Smooth muscle cell (in vitro differentiated cells): ENCODE measurements around the gene MBTPS2. TPM values are rescaled to one million over a fixed set of nuclear protein-coding genes. Genes with fewer than 3 reads are reported as not detected.

Source experiments
- DNase-seq: peaks from one replicate; lab custom pipeline; 2025; ENCODE audit not compliant: unreplicated experiment; lab: John Stamatoyannopoulos, UW
- H2AFZ ChIP-seq: fragments of 200-600 bp; sonication (generic); 2 replicates; pipeline ENCODE4 v1.6.0; 2016; ENCODE audit warnings: antibody characterized with exemption, low read depth, mild to moderate bottlenecking
- H3F3A ChIP-seq: fragments of 200-600 bp; sonication (generic); 2 replicates; pipeline ENCODE4 v1.6.0; 2017; ENCODE audit warnings: antibody characterized with exemption, low read depth
- H3K27ac ChIP-seq: fragments of 200-600 bp; sonication (generic); 2 replicates; pipeline ENCODE4 v1.5.1; 2016; ENCODE audit warnings: low read depth, mild to moderate bottlenecking
- H3K27me3 ChIP-seq: fragments of 200-600 bp; sonication (generic); 2 replicates; pipeline ENCODE4 v1.6.1; 2016; ENCODE audit warnings: low read depth, mild to moderate bottlenecking
- H3K36me3 ChIP-seq: fragments of 200-600 bp; sonication (generic); 2 replicates; pipeline ENCODE4 v1.5.1; 2016; ENCODE audit warnings: low read depth
- H3K4me1 ChIP-seq: fragments of 200-600 bp; sonication (generic); 2 replicates; pipeline ENCODE4 v1.5.1; 2016; ENCODE audit warnings: low read depth
- H3K4me2 ChIP-seq: fragments of 200-600 bp; sonication (generic); 2 replicates; pipeline ENCODE4 v1.6.0; 2016; ENCODE audit warnings: mild to moderate bottlenecking
- H3K4me3 ChIP-seq: fragments of 200-600 bp; sonication (generic); 2 replicates; pipeline ENCODE4 v1.5.1; 2016; ENCODE audit warnings: mild to moderate bottlenecking
- H3K79me2 ChIP-seq: fragments of 200-600 bp; sonication (generic); 2 replicates; pipeline ENCODE4 v1.6.0; 2016; ENCODE audit warnings: low read depth, mild to moderate bottlenecking
- H3K9ac ChIP-seq: fragments of 200-600 bp; sonication (generic); 2 replicates; pipeline ENCODE4 v1.6.0; 2016; ENCODE audit warnings: low read depth
- H3K9me3 ChIP-seq: fragments of 200-600 bp; sonication (generic); replicated peaks from 2 replicates; pipeline ENCODE4 v1.5.1; 2016; ENCODE audit warnings: low read depth
- H4K20me1 ChIP-seq: fragments of 200-600 bp; sonication (generic); 2 replicates; pipeline ENCODE4 v1.6.0; 2016; ENCODE audit warnings: low read depth
- CTCF ChIP-seq: fragments of 200-600 bp; sonication (generic); IDR thresholded peaks from 2 replicates; pipeline ENCODE4 v1.5.1; 2017; ENCODE audit warnings: borderline replicate concordance, mild to moderate bottlenecking, antibody characterized with exemption; ENCODE audit not compliant: insufficient read depth, poor library complexity, severe bottlenecking
- WGBS: methylation state at CpG from one replicate; pipeline ENCODE4 v1.1.7; 2016; ENCODE audit warnings: low lambda C conversion rate; 5-methylcytosine and 5-hydroxymethylcytosine counted together
- polyA plus RNA-seq: library from polyadenylated mRNA; unstranded; fragments of >200 nt; fragmentation: Nextera tagmentation; extraction: Ambion mirVana; gene quantifications from 2 replicates; pipeline ENCODE4 v1.2.1, GENCODE V29; 2016
- total RNA-seq: library from RNA; depleted of rRNA; stranded (reverse); fragments of >200 nt; gene quantifications from 2 replicates; pipeline ENCODE4 v1.2.3, GENCODE V29; 2014

Gene MBTPS2
- total and polyA plus RNA-seq, 2 experiments from 2014 or later, result 14.1 to 16.6 TPM

- Histone ChIP-seq H3K9me3 (no peaks in the 10 kb centered on the region), H3K36me3 (no peaks in the 10 kb centered on the region), H3K27me3 (no peaks in the 10 kb centered on the region), H3K79me2 (no peaks in the 10 kb centered on the region), H3K4me1 (no peaks in the 10 kb centered on the region), H3K27ac (no peak overlapping the region), H2AFZ (no peak overlapping the region), H3K4me2 (no peak overlapping the region), H3K9ac (no peak overlapping the region), H4K20me1 (no peaks in the 10 kb centered on the region), H3K4me3 (no peak overlapping the region), H3F3A (no peaks in the 10 kb centered on the region)
- WGBS, result 68% methylated on average over 1 of the region's 1 CpG
- no peak for TF ChIP-seq CTCF
- DNase-seq, result no peak
Observed at GRCh38 chrX:21912220-21912619, 72.8 kb downstream of the MBTPS2 start.

GRCh38 chrX:21912989-21913388, 73.6 kb downstream of the MBTPS2 start:
- no peak for DNase-seq
- H3K36me3 ChIP-seq, result no peaks in the 10 kb centered on the region
- no peaks in the 10 kb centered on the region for H3K79me2 ChIP-seq
- H3K4me2 ChIP-seq, result no peak overlapping the region
- WGBS, result 86% methylated on average over 4 of the region's 4 CpGs
- no peaks in the 10 kb centered on the region for H3K4me1 ChIP-seq
- H3K9ac ChIP-seq, result no peak overlapping the region
- H3K9me3 ChIP-seq, result no peaks in the 10 kb centered on the region
- H2AFZ ChIP-seq, result no peak overlapping the region
- no peaks in the 10 kb centered on the region for H3K27me3 ChIP-seq
- no peaks in the 10 kb centered on the region for H4K20me1 ChIP-seq
- TF ChIP-seq CTCF, result no peak
- H3K4me3 ChIP-seq, result no peak overlapping the region
- H3F3A ChIP-seq, result no peaks in the 10 kb centered on the region
- H3K27ac ChIP-seq, result no peak overlapping the region

- no peak for TF ChIP-seq CTCF
- Histone ChIP-seq H3K27ac (peak overlapping the region; percentile 82), H3K4me1 (no peaks in the 10 kb centered on the region), H3K36me3 (no peaks in the 10 kb centered on the region), H3K9ac (peak overlapping the region; percentile 58), H3K9me3 (no peaks in the 10 kb centered on the region), H3K4me3 (peak overlapping the region; percentile 13), H3K79me2 (no peaks in the 10 kb centered on the region), H2AFZ (no peak overlapping the region), H4K20me1 (no peaks in the 10 kb centered on the region), H3F3A (no peaks in the 10 kb centered on the region), H3K4me2 (peak overlapping the region; percentile 57), H3K27me3 (no peaks in the 10 kb centered on the region)
- no peak for DNase-seq
- 56% methylated on average over 3 of the region's 3 CpGs for WGBS
Observed at GRCh38 chrX:21926116-21926515, 86.7 kb downstream of the MBTPS2 start.

GRCh38 chrX:21926527-21927278, 87.3 kb downstream of the MBTPS2 start:
- H3F3A ChIP-seq, result no peaks in the 10 kb centered on the region
- peak overlapping the region; percentile 82 for H3K27ac ChIP-seq
- DNase-seq, result no peak
- 38% methylated on average over 6 of the region's 6 CpGs for WGBS
- H3K4me2 ChIP-seq, result peak overlapping the region; percentile 57
- peak overlapping the region; percentile 58 for H3K9ac ChIP-seq
- H3K4me3 ChIP-seq, result peak overlapping the region; percentile 13
- no peak for TF ChIP-seq CTCF
- no peak overlapping the region for H2AFZ ChIP-seq
- H3K4me1 ChIP-seq, result no peaks in the 10 kb centered on the region
- no peaks in the 10 kb centered on the region for H4K20me1 ChIP-seq
- no peaks in the 10 kb centered on the region for H3K36me3 ChIP-seq
- H3K79me2 ChIP-seq, result no peaks in the 10 kb centered on the region
- H3K27me3 ChIP-seq, result no peaks in the 10 kb centered on the region
- H3K9me3 ChIP-seq, result no peaks in the 10 kb centered on the region
